SK-N-MC (cell line): ENCODE measurements around the gene SUMO4.

Source experiments
- EZH2 ChIP-seq: fragments of 200-600 bp; sonication (generic); IDR thresholded peaks from one replicate; pipeline ENCODE4 v1.6.1; 2017; ENCODE audit warnings: antibody characterized with exemption
- FOXP2 ChIP-seq: optimal IDR thresholded peaks from 2 replicates; pipeline ENCODE3; 2011; ENCODE audit warnings: mild to moderate bottlenecking, moderate library complexity; ENCODE audit not compliant: insufficient read depth; ENCODE audit errors: extremely low read length, control extremely low read depth
- POLR2AphosphoS5 ChIP-seq: IDR thresholded peaks from 2 replicates; pipeline ENCODE4 v1.6.1; 2012; ENCODE audit warnings: mild to moderate bottlenecking, low read depth, low read length, borderline replicate concordance

DNA sequence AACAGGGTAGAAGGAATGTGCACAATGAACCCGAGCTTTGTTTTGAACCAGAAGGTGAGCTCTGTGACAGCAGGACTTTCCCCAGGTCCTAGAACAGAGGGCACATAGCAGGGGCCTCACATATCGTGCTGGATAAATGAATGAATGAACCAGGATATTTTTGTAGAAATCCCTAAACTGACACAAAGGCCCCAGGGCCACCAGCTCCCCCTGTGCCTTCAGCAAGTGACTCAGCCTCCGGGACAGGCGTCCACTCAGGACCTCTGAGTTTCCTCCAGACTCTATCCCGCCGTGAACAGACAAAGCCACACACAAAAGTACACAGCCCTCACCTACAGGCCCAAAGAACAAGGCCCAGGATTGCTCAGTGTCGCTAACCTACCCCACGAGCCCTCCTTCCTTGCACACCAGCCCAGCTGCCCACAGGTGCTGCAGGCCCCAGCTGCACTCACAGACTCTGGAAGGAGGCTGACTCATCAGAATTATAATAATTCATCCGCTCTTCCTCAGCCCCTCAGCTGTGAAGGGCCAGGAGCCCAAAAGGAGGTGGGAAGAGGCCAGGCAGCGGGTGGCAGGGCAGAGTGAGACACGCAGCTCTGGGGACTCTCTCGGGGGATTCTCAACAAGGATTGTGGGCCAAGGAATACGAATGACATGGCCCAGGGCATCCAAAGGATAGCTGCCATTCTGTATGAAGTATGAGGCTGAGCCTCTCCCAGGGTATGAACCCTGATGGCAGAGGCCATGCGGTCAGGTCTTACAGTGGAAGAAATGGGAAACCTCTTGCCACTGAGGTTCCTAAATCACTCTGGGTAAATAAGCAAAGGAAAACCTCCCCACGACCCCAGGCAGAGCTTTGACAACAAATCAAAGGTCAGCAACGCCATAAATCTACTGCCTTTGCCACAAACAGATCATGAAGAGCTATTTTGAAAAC lies 40.9 kb downstream of the SUMO4 start:
- TF ChIP-seq EZH2 (no peak), POLR2AphosphoS5 (no peak), FOXP2 (no peak)
